Activated CD4-positive, alpha-beta T cell treated with anti-CD3 and anti-CD28 coated beads, Interleukin-2, amount 10 ng/mL, durations not matched to agents 7 days and 5 days (primary cell): ENCODE measurements around the gene PDE4D. TPM values are rescaled to one million over a fixed set of nuclear protein-coding genes. Genes with fewer than 3 reads are reported as not detected.

Experiments used
- CTCF ChIA-PET: fragments of 350-600 bp; sonication (Branson Sonifier 250); formaldehyde crosslinking; loops from one replicate; lab custom pipeline; 2021; ENCODE audit warnings: antibody characterized with exemption; lab: Charles Lee
- POLR2A ChIA-PET: fragments of 350-600 bp; sonication (Branson Sonifier 250); formaldehyde crosslinking; loops from one replicate; lab custom pipeline; 2021; ENCODE audit warnings: antibody characterized with exemption; lab: Charles Lee
- DNase-seq: peaks from one replicate; pipeline ENCODE4 v3.0.0-alpha.2; 2020
- H3K27ac Mint-ChIP-seq: one replicate; pipeline ENCODE4 v1.8.0; 2021; ENCODE audit warnings: mild to moderate bottlenecking, moderate library complexity, mixed read lengths
- H3K27me3 Mint-ChIP-seq: one replicate; pipeline ENCODE4 v1.8.0; 2021; ENCODE audit warnings: mixed read lengths
- H3K36me3 Mint-ChIP-seq: one replicate; pipeline ENCODE4 v1.8.0; 2021; ENCODE audit warnings: low read depth, mixed read lengths
- H3K4me1 Mint-ChIP-seq: one replicate; pipeline ENCODE4 v1.8.0; 2021; ENCODE audit warnings: mixed read lengths
- H3K4me3 Mint-ChIP-seq: one replicate; pipeline ENCODE4 v1.8.0; 2021; ENCODE audit warnings: mild to moderate bottlenecking, moderate library complexity, mixed read lengths
- H3K9me3 Mint-ChIP-seq: one replicate; pipeline ENCODE4 v1.8.0; 2021; ENCODE audit warnings: mixed read lengths
- total RNA-seq, 2 experiments: library from RNA; stranded (reverse); gene quantifications; one replicate each; pipeline ENCODE4 v1.2.3, GENCODE V29; 2021

The PDE4D gene
- total RNA-seq, 2 experiments from 2014 or later: 62.0 to 67.8 TPM

DNA sequence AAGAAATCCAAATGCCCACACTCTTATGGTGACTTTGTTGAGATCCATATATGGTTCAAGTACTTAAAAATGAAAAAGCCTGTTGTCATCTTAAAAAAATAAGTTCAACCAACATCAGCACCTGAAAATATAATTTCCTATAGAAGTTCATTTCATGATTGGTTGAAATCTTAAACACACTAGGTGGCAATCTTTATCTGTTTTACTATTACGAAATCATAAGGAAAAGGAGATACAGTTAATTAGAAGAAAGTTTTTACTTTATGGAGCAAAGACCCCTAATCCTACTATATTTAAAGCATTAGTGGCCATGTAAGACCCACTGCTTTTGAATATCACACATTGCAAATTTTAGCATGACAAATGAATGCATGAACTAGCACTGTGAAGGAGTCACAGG is 694.7 kb downstream of the PDE4D start:
- no peaks in the 10 kb centered on the region for H3K4me1 Mint-ChIP-seq
- ChIA-PET POLR2A (no interaction called here), CTCF (no interaction called here)
- no peak for DNase-seq
- H3K9me3 Mint-ChIP-seq: no peaks in the 10 kb centered on the region
- peaks cover 2% of the 10 kb centered on the region for H3K27me3 Mint-ChIP-seq
- no peak overlapping the region for H3K27ac Mint-ChIP-seq
- no peaks in the 10 kb centered on the region for H3K36me3 Mint-ChIP-seq
- no peak overlapping the region for H3K4me3 Mint-ChIP-seq

- H3K4me1 Mint-ChIP-seq: no peaks in the 10 kb centered on the region
- H3K4me3 Mint-ChIP-seq: no peak overlapping the region
- no peak for DNase-seq
- CTCF ChIA-PET: no interaction called here
- H3K9me3 Mint-ChIP-seq: no peaks in the 10 kb centered on the region
- POLR2A ChIA-PET: no interaction called here
- H3K27ac Mint-ChIP-seq: no peak overlapping the region
- H3K36me3 Mint-ChIP-seq: no peaks in the 10 kb centered on the region
- no peaks in the 10 kb centered on the region for H3K27me3 Mint-ChIP-seq
These were observed 695.2 kb downstream of the PDE4D start for GRCh38 chr5:59198365-59198764.

- Mint-ChIP-seq H3K4me1 (no peaks in the 10 kb centered on the region), H3K9me3 (no peaks in the 10 kb centered on the region), H3K27ac (no peak overlapping the region), H3K36me3 (no peaks in the 10 kb centered on the region), H3K27me3 (no peaks in the 10 kb centered on the region), H3K4me3 (no peak overlapping the region)
- CTCF ChIA-PET: no interaction called here
- POLR2A ChIA-PET: no interaction called here
- no peak for DNase-seq
These were observed 695.6 kb downstream of the PDE4D start for GRCh38 chr5:59197911-59198310.

GRCh38 chr5:59193616-59194319 is 699.8 kb downstream of the PDE4D start:
- CTCF ChIA-PET: no interaction called here
- H3K27me3 Mint-ChIP-seq: peaks cover 2% of the 10 kb centered on the region

DNA sequence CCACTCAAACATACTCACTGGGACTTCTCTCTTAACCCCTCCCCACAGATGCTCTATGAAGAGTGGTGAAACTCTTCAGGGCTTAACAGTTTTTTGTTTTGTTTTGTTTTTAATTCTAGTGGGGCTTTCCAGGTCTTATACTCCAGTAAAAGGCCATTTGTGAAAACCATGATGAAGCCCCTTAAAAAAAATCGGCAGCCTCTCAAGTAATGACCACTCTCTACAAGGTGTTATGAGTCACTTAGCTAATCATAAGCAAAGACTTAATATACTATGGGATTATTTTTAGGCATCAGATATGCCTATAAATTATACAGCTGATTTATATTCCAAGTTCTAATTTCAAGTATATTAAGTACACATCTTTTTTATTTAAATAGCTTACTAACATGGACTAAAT is 702.8 kb downstream of the PDE4D start:
- Mint-ChIP-seq H3K36me3 (no peaks in the 10 kb centered on the region), H3K4me3 (no peak overlapping the region), H3K4me1 (peaks cover 3% of the 10 kb centered on the region), H3K9me3 (no peaks in the 10 kb centered on the region), H3K27me3 (peaks cover 14% of the 10 kb centered on the region), H3K27ac (no peak overlapping the region)
- POLR2A ChIA-PET: no interaction called here
- CTCF ChIA-PET: no interaction called here
- DNase-seq: no peak

More at GRCh38 chr5:59193616-59194319, 699.8 kb downstream of the PDE4D start:
- H3K27ac Mint-ChIP-seq: no peak overlapping the region
- H3K9me3 Mint-ChIP-seq: no peaks in the 10 kb centered on the region
- no peak overlapping the region for H3K4me3 Mint-ChIP-seq
- POLR2A ChIA-PET: no interaction called here
- H3K36me3 Mint-ChIP-seq: no peaks in the 10 kb centered on the region
- H3K4me1 Mint-ChIP-seq: no peaks in the 10 kb centered on the region
- no peak for DNase-seq

DNA sequence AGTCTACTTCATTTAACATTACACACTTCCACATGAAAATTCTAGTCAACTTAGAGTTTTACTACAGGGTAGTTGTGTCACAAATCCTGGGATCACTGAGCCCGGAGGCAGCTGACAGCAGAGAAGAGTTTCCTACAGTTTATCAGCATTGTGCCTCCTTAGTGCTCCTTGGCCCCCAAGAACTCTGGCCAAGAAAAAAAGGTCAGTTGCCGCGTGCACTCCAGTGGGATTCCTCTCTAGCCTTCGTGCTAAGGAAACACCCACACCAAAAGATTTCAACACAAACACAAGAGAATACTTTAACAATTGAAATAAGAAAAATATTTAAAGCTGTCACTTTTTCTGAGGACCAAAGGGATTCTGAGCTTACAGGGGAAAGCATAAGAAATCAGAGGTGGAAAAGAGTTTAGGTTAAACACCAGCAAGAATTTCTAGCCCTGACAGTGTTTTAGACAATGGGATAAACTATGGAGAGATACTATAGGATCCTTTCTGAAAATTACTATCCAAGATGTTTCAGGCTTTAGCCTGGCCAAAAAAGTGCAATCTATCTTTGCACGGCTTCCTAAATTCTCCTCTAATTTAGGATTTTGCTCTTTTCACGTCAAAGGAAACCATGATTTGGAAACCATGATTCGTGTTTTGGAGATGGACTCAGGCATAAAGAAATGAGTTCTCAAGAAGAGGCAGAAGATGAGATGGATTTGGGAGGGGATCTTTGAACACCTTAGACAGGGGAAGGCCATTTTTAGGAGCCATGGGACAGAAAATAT is 703.9 kb downstream of the PDE4D start:
- Mint-ChIP-seq H3K4me1 (peaks cover 3% of the 10 kb centered on the region), H3K36me3 (no peaks in the 10 kb centered on the region), H3K27ac (no peak overlapping the region), H3K9me3 (no peaks in the 10 kb centered on the region), H3K27me3 (peaks cover 20% of the 10 kb centered on the region), H3K4me3 (no peak overlapping the region)
- ChIA-PET CTCF (interaction anchor here (0.9 to 3.0 kb wide), 4 partner anchors 10 to 182 kb away, joined by 4 to 21 read pairs (median 6); no protein-coding TSS in a partner anchor), POLR2A (no interaction called here)
- no peak for DNase-seq

GRCh38 chr5:59188419-59189225 is 704.9 kb downstream of the PDE4D start:
- Mint-ChIP-seq H3K36me3 (no peaks in the 10 kb centered on the region), H3K27ac (no peak overlapping the region), H3K4me3 (no peak overlapping the region), H3K27me3 (peaks cover 22% of the 10 kb centered on the region), H3K4me1 (peaks cover 3% of the 10 kb centered on the region), H3K9me3 (no peaks in the 10 kb centered on the region)
- peak; percentile 75 for DNase-seq
- ChIA-PET CTCF (interaction anchor here (0.5 to 3.0 kb wide), 19 partner anchors 9 to 458 kb away, joined by 3 to 21 read pairs (median 4); no protein-coding TSS in a partner anchor), POLR2A (interaction anchor here (1.0 kb wide), 1 partner anchor 192 kb away, joined by 14 read pairs; no protein-coding TSS in a partner anchor)

DNA sequence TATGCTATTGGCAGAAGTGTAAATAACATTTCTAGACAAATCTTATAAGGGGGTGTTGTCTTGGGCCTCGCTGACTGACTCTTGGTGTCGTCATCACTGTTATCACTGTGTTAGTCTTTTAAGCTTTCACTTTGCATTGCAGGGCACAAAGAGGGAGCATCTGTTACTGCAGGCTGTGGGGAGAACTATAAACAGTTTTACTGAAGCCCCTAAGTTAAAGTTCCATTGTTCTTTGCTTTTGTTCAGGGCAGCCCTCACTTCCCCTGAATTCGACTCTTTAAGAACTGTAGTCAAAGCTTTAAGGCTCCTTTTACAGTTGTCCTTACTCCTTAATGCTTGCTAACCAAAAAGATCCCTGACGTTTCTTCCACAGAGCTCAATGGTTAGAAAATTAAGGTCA is 705.7 kb downstream of the PDE4D start:
- POLR2A ChIA-PET: interaction anchor here (1.0 kb wide), 1 partner anchor 193 kb away, joined by 14 read pairs; no protein-coding TSS in a partner anchor
- H3K4me3 Mint-ChIP-seq: no peak overlapping the region

DNA sequence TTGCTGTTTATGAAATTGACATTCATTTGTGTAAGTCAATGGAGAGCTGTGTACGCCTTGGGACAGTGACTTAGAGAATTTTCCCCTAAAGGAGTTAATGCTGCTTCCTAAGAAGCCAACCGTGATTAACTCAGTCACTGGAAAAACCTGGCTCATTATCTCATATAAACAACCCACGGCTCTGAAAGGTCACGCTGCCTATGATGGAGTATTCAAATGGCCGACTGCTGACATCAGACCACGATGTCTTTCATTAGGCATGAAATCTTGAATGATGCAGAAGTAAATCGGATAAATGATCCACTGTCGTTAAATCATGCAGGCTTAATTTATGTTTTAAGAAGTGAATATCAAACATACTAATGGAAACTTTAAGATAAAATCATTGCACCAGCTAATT is 706.9 kb downstream of the PDE4D start:
- Mint-ChIP-seq H3K9me3 (no peaks in the 10 kb centered on the region), H3K27me3 (peaks cover 24% of the 10 kb centered on the region), H3K4me1 (peaks cover 3% of the 10 kb centered on the region), H3K4me3 (no peak overlapping the region), H3K36me3 (no peaks in the 10 kb centered on the region), H3K27ac (no peak overlapping the region)
- ChIA-PET CTCF (no interaction called here), POLR2A (no interaction called here)
- DNase-seq: no peak

More for the DNA sequence above, 705.7 kb downstream of the PDE4D start:
- CTCF ChIA-PET: interaction anchor here (0.5 to 3.0 kb wide), 13 partner anchors 8 to 313 kb away, joined by 3 to 21 read pairs (median 4); no protein-coding TSS in a partner anchor
- H3K36me3 Mint-ChIP-seq: no peaks in the 10 kb centered on the region
- H3K27me3 Mint-ChIP-seq: peaks cover 22% of the 10 kb centered on the region
- DNase-seq: no peak
- H3K9me3 Mint-ChIP-seq: no peaks in the 10 kb centered on the region
- peaks cover 3% of the 10 kb centered on the region for H3K4me1 Mint-ChIP-seq
- H3K27ac Mint-ChIP-seq: no peak overlapping the region

DNA sequence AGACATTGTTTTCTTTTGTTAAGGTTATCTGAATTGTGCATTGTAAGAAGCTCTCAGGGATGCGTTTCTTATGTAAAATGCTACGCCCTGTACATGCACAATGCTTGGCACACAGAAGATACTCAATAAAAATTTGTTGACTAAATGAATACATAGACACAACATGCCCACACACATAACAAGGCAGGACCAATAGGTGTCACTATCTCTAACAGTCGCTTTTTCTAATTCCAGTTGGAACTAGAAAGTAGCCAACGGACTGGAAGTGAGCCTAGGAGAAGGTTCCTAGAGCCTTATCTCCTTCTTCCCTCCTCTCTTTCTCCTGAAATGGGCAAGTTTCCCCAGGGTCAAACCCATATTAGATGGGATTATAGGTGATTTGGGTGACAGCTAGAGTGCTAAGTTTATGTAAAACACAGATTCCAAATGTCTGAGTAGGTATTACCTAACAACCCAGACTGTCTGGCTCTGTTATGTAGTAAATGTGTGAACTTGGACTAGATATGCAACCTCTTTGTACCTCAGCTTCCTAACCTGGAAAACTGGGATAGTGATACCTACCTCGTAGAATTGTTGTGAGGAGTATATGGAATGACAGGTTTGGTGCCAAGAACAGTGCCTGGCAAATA is 707.7 kb downstream of the PDE4D start:
- H3K4me3 Mint-ChIP-seq: no peak overlapping the region
- DNase-seq: no peak
- no peaks in the 10 kb centered on the region for H3K9me3 Mint-ChIP-seq
- POLR2A ChIA-PET: no interaction called here
- H3K36me3 Mint-ChIP-seq: no peaks in the 10 kb centered on the region
- H3K27me3 Mint-ChIP-seq: peaks cover 24% of the 10 kb centered on the region
- H3K27ac Mint-ChIP-seq: no peak overlapping the region
- peaks cover 3% of the 10 kb centered on the region for H3K4me1 Mint-ChIP-seq
- CTCF ChIA-PET: no interaction called here

DNA sequence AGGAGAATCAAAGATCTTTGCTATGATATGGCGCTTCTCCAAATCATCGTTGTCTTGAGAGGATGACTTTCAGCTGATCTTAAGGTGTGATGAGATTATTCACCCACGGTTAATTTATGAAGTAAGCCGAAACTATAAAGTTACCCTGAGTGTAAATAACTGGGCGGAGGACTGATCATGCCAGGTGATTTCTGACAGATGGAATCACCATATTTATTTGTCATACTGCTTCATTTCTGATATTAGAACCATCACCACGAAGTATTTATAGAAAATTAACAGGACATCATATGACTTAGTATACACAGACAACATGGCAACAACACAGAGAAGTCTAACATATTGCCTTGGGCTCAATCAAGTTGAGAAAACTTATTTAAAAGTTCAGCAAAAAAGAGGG is 708.8 kb downstream of the PDE4D start:
- no peak overlapping the region for H3K27ac Mint-ChIP-seq
- DNase-seq: no peak
- H3K27me3 Mint-ChIP-seq: peaks cover 26% of the 10 kb centered on the region
- no peaks in the 10 kb centered on the region for H3K9me3 Mint-ChIP-seq
- no peak overlapping the region for H3K4me3 Mint-ChIP-seq
- CTCF ChIA-PET: no interaction called here
- H3K4me1 Mint-ChIP-seq: peaks cover 3% of the 10 kb centered on the region
- POLR2A ChIA-PET: no interaction called here
- H3K36me3 Mint-ChIP-seq: no peaks in the 10 kb centered on the region

GRCh38 chr5:59182760-59183159 is 710.8 kb downstream of the PDE4D start:
- POLR2A ChIA-PET: no interaction called here
- H3K4me3 Mint-ChIP-seq: no peak overlapping the region
- no peaks in the 10 kb centered on the region for H3K36me3 Mint-ChIP-seq
- no peak overlapping the region for H3K27ac Mint-ChIP-seq
- no peaks in the 10 kb centered on the region for H3K9me3 Mint-ChIP-seq
- H3K27me3 Mint-ChIP-seq: peaks cover 23% of the 10 kb centered on the region
- H3K4me1 Mint-ChIP-seq: peaks cover 13% of the 10 kb centered on the region
- CTCF ChIA-PET: interaction anchor here (1.2 kb wide), 1 partner anchor 8 kb away, joined by 3 read pairs; no protein-coding TSS in a partner anchor
- no peak for DNase-seq
